Esophagus muscularis mucosa (tissue), 3 donors: ENCODE measurements around the gene PLPP6.

Source experiments
- POLR2A ChIP-seq: fragments of 450-650 bp; IDR thresholded peaks from one replicate; pipeline ENCODE4 v1.6.1; 2017; ENCODE audit warnings: antibody characterized with exemption, moderate library complexity, mild to moderate bottlenecking, low read depth
- TF ChIP-seq, protein P1 (sequence below), 3 experiments: fragments of 200-600 bp in 2 of 3; fragments of 450-650 bp in 1 of 3; sonication (generic) in 2 of 3; IDR thresholded peaks; one replicate each; pipeline ENCODE4 v1.5.1; 2017 to 2019; ENCODE audit warnings: antibody characterized with exemption in 3 of 3, mild to moderate bottlenecking in 2 of 3, moderate library complexity in 1 of 3

- TF ChIP-seq, protein P1, sequence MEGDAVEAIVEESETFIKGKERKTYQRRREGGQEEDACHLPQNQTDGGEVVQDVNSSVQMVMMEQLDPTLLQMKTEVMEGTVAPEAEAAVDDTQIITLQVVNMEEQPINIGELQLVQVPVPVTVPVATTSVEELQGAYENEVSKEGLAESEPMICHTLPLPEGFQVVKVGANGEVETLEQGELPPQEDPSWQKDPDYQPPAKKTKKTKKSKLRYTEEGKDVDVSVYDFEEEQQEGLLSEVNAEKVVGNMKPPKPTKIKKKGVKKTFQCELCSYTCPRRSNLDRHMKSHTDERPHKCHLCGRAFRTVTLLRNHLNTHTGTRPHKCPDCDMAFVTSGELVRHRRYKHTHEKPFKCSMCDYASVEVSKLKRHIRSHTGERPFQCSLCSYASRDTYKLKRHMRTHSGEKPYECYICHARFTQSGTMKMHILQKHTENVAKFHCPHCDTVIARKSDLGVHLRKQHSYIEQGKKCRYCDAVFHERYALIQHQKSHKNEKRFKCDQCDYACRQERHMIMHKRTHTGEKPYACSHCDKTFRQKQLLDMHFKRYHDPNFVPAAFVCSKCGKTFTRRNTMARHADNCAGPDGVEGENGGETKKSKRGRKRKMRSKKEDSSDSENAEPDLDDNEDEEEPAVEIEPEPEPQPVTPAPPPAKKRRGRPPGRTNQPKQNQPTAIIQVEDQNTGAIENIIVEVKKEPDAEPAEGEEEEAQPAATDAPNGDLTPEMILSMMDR (IDR thresholded peaks at IDR 0.05) = no peak
- TF ChIP-seq POLR2A = no peak
Measured at GRCh38 chr9:4617752-4618151, 44.3 kb upstream of the PLPP6 start.
